Mesothelial cell of epicardium (in vitro differentiated cells): ENCODE data around the gene MCM6. TPM values are rescaled to one million over a fixed set of nuclear protein-coding genes. Genes with fewer than 3 reads are reported as not detected.
"Not testable (repeated sequence)": the region's sequence is repeated elsewhere in the genome, so short reads cannot be mapped to it uniquely, and the experiment has no call there.

Source experiments
- DNase-seq, 2 experiments: peaks; one replicate each; pipeline ENCODE4 v3.0.0; 2021; ENCODE audit warnings: low spot score in 2 of 2; ENCODE audit not compliant: unreplicated experiment in 2 of 2
- H3K27ac Mint-ChIP-seq: 2 replicates; pipeline ENCODE4 v1.8.0; 2021; ENCODE audit warnings: mixed read lengths
- H3K27me3 Mint-ChIP-seq: 2 replicates; pipeline ENCODE4 v1.8.0; 2021; ENCODE audit warnings: low read depth, mixed read lengths
- H3K36me3 Mint-ChIP-seq: 2 replicates; pipeline ENCODE4 v1.8.0; 2021; ENCODE audit warnings: mixed read lengths
- H3K4me1 Mint-ChIP-seq: 2 replicates; pipeline ENCODE4 v1.8.0; 2021; ENCODE audit warnings: mixed read lengths
- H3K4me3 Mint-ChIP-seq: 2 replicates; pipeline ENCODE4 v1.8.0; 2021; ENCODE audit warnings: mild to moderate bottlenecking, moderate library complexity, mixed read lengths
- H3K9me3 Mint-ChIP-seq: 2 replicates; pipeline ENCODE4 v1.8.0; 2021; ENCODE audit warnings: mixed read lengths
- CTCF ChIP-seq: fragments of 200-600 bp; sonication (generic); IDR thresholded peaks from one replicate; pipeline ENCODE4 v1.5.0; 2021; ENCODE audit warnings: antibody characterized with exemption; ENCODE audit not compliant: unreplicated experiment
- total RNA-seq: library from RNA; stranded (reverse); gene quantifications from 3 replicates; pipeline ENCODE4 v1.2.1, GENCODE V29; 2021

The MCM6 gene
- total RNA-seq, 1 donor from 2014 or later, result 30.2 TPM

- TF ChIP-seq CTCF, result no peak
- DNase-seq, result no peak
- Mint-ChIP-seq H3K27ac (no peak overlapping the region), H3K27me3 (no peaks in the 10 kb centered on the region), H3K4me3 (no peak overlapping the region), H3K36me3 (peaks cover 30% of the 10 kb centered on the region), H3K4me1 (no peaks in the 10 kb centered on the region), H3K9me3 (peaks cover 10% of the 10 kb centered on the region)
These were observed 22.1 kb upstream of the MCM6 start for GRCh38 chr2:135898234-135898786.

GRCh38 chr2:135894930-135895329 is 18.7 kb upstream of the MCM6 start:
- Mint-ChIP-seq H3K4me3 (no peak overlapping the region), H3K4me1 (no peaks in the 10 kb centered on the region), H3K27me3 (no peaks in the 10 kb centered on the region), H3K36me3 (peaks cover 16% of the 10 kb centered on the region), H3K27ac (no peak overlapping the region), H3K9me3 (peaks cover 3% of the 10 kb centered on the region)
- no peak for DNase-seq
- TF ChIP-seq CTCF, result no peak

- DNase-seq, result no peak
- no peak for TF ChIP-seq CTCF
- Mint-ChIP-seq H3K27ac (no peak overlapping the region), H3K9me3 (no peaks in the 10 kb centered on the region), H3K36me3 (peaks cover 4% of the 10 kb centered on the region), H3K27me3 (no peaks in the 10 kb centered on the region), H3K4me1 (no peaks in the 10 kb centered on the region), H3K4me3 (no peak overlapping the region)
These were observed 17.1 kb upstream of the MCM6 start for GRCh38 chr2:135893374-135893794.

GRCh38 chr2:135890835-135891234 is 14.6 kb upstream of the MCM6 start:
- no peak for TF ChIP-seq CTCF
- H3K9me3 Mint-ChIP-seq, result peaks cover 5% of the 10 kb centered on the region
- no peaks in the 10 kb centered on the region for H3K36me3 Mint-ChIP-seq
- no peaks in the 10 kb centered on the region for H3K4me1 Mint-ChIP-seq
- H3K27me3 Mint-ChIP-seq, result no peaks in the 10 kb centered on the region
- H3K27ac Mint-ChIP-seq, result no peak overlapping the region
- DNase-seq, result no peak
- no peak overlapping the region for H3K4me3 Mint-ChIP-seq

- Mint-ChIP-seq H3K4me3 (no peak overlapping the region), H3K27me3 (peaks cover 4% of the 10 kb centered on the region), H3K4me1 (no peaks in the 10 kb centered on the region), H3K36me3 (no peaks in the 10 kb centered on the region), H3K9me3 (peaks cover 5% of the 10 kb centered on the region), H3K27ac (no peak overlapping the region)
- no peak for TF ChIP-seq CTCF
- no peak for DNase-seq
These were observed 13.9 kb upstream of the MCM6 start for GRCh38 chr2:135890149-135890548.

- not testable (repeated sequence) for H3K36me3 Mint-ChIP-seq, H3K4me3 Mint-ChIP-seq, DNase-seq, H3K4me1 Mint-ChIP-seq, H3K27me3 Mint-ChIP-seq, H3K27ac Mint-ChIP-seq, H3K9me3 Mint-ChIP-seq
These were observed 12.3 kb upstream of the MCM6 start for GRCh38 chr2:135888587-135888986.
